SK-N-SH (cell line): Measurements from ENCODE around the gene VPS50. TPM values are rescaled to one million over a fixed set of nuclear protein-coding genes. Genes with fewer than 3 reads are reported as not detected.

ENCODE experiments used
- CTCF ChIA-PET: fragments of 300-600, 350-600 bp; formaldehyde crosslinking; extraction: SDS; loops from one replicate; lab custom pipeline; 2021; lab: Yijun Ruan, JAX
- POLR2A ChIA-PET: fragments of 350-600 bp; sonication (Branson Sonifier 250); formaldehyde crosslinking; extraction: SDS; loops from one replicate; lab custom pipeline; 2020; ENCODE audit warnings: antibody characterized with exemption, inconsistent platforms; lab: Yijun Ruan, JAX
- DNase-seq: peaks from one replicate; pipeline ENCODE4 v3.0.0; 2012
- H2AFZ ChIP-seq: fragments of 200-600 bp; sonication (generic); 2 replicates; pipeline ENCODE4 v1.8.1; 2016; ENCODE audit warnings: antibody characterized with exemption, mild to moderate bottlenecking, low read depth
- H3F3A ChIP-seq: fragments of 200-600 bp; sonication (generic); replicated peaks from 2 replicates; pipeline ENCODE3; 2016; ENCODE audit warnings: antibody characterized with exemption, mild to moderate bottlenecking; ENCODE audit not compliant: insufficient read depth
- H3K27ac ChIP-seq, 2 experiments: fragments of 200-500 bp in 1 of 2; fragments of 200-600 bp in 1 of 2; sonication (Bioruptor generic) in 1 of 2; sonication (generic), shearing (Covaris generic) in 1 of 2; 2 replicates each; pipeline versions ENCODE4 v1.5.1 to v1.6.1; 2014 to 2016; ENCODE audit warnings: low read depth in 2 of 2, inconsistent platforms in 1 of 2, low read length in 1 of 2, mild to moderate bottlenecking in 1 of 2, mixed read lengths in 1 of 2
- H3K27me3 ChIP-seq: fragments of 200-600 bp; sonication (generic), shearing (Covaris generic); 2 replicates; pipeline ENCODE4 v1.6.1; 2016; ENCODE audit warnings: mixed run types; ENCODE audit not compliant: insufficient read depth
- H3K36me3 ChIP-seq, 2 experiments: fragments of 200-500 bp in 1 of 2; fragments of 200-600 bp in 1 of 2; sonication (Bioruptor generic) in 1 of 2; sonication (generic) in 1 of 2; replicated peaks in 1 of 2; 2 replicates each; pipeline versions ENCODE3 to v1.5.1; 2014 to 2016; ENCODE audit warnings: low read length in 1 of 2, mild to moderate bottlenecking in 1 of 2; ENCODE audit not compliant: insufficient read depth in 2 of 2, control insufficient read depth in 1 of 2
- H3K4me1 ChIP-seq, 2 experiments: fragments of 200-500 bp in 1 of 2; fragments of 200-600 bp in 1 of 2; sonication (Bioruptor generic) in 1 of 2; sonication (generic), shearing (Covaris generic) in 1 of 2; 2 replicates each; pipeline versions ENCODE4 v1.5.1 to v1.6.1; 2014 to 2016; ENCODE audit warnings: low read depth in 1 of 2, low read length in 1 of 2, mixed run types in 1 of 2; ENCODE audit not compliant: insufficient read depth in 2 of 2, control insufficient read depth in 1 of 2
- H3K4me2 ChIP-seq: fragments of 200-600 bp; sonication (generic), shearing (Covaris generic); 2 replicates; pipeline ENCODE4 v1.6.1; 2017; ENCODE audit warnings: mixed run types
- H3K4me3 ChIP-seq, 2 experiments: fragments of 200-500 bp in 1 of 2; fragments of 200-600 bp in 1 of 2; sonication (Bioruptor generic) in 1 of 2; sonication (generic), shearing (Covaris generic) in 1 of 2; 2 replicates each; pipeline versions ENCODE4 v1.5.1 to v1.8.1; 2014 to 2016; ENCODE audit warnings: low read depth in 2 of 2, inconsistent platforms in 1 of 2, low read length in 1 of 2, mild to moderate bottlenecking in 1 of 2, mixed read lengths in 1 of 2, moderate library complexity in 1 of 2
- H3K79me2 ChIP-seq: fragments of 200-600 bp; sonication (generic); 2 replicates; pipeline ENCODE4 v1.8.1; 2017; ENCODE audit warnings: mild to moderate bottlenecking; ENCODE audit not compliant: insufficient read depth
- H3K9ac ChIP-seq: fragments of 200-600 bp; sonication (generic); 2 replicates; pipeline ENCODE4 v1.6.1; 2017; ENCODE audit warnings: mixed run types
- H3K9me2 ChIP-seq: fragments of 200-600 bp; sonication (generic); 2 replicates; pipeline ENCODE4 v1.6.1; 2017; ENCODE audit warnings: mixed run types
- H3K9me3 ChIP-seq: fragments of 200-600 bp; sonication (generic); 2 replicates; pipeline ENCODE4 v1.6.1; 2017; ENCODE audit warnings: mixed run types, mild to moderate bottlenecking, moderate library complexity
- H4K20me1 ChIP-seq: fragments of 200-600 bp; sonication (generic); 2 replicates; pipeline ENCODE4 v1.6.1; 2017; ENCODE audit warnings: mild to moderate bottlenecking, mixed run types; ENCODE audit not compliant: insufficient read depth
- CHD2 ChIP-seq: fragments of 150-350 bp; IDR thresholded peaks from 2 replicates; pipeline ENCODE4 v1.6.1; 2018; ENCODE audit warnings: low read length; ENCODE audit not compliant: partially characterized antibody
- ELF1 ChIP-seq: IDR thresholded peaks from 2 replicates; pipeline ENCODE4 v1.4.0; 2012
- EP300 ChIP-seq, 2 experiments: IDR thresholded peaks; 2 replicates each; pipeline versions ENCODE4 v1.4.0 to v1.6.1; 2012; ENCODE audit warnings: borderline replicate concordance in 1 of 2, low read depth in 1 of 2, low read length in 1 of 2
- FOXJ3 ChIP-seq: sonication (generic); formaldehyde crosslinking; IDR thresholded peaks from 2 replicates; pipeline ENCODE4 v1.5.1; 2020; ENCODE audit warnings: mild to moderate bottlenecking, missing genetic modification reagents
- GABPA ChIP-seq: IDR thresholded peaks from 2 replicates; pipeline ENCODE4 v1.4.0; 2012; ENCODE audit warnings: low read depth, mild to moderate bottlenecking
- GATA2 ChIP-seq: sonication (generic); formaldehyde crosslinking; IDR thresholded peaks from 2 replicates; pipeline ENCODE4 v1.5.0; 2020; ENCODE audit warnings: mild to moderate bottlenecking, missing genetic modification reagents
- MEF2A ChIP-seq: IDR thresholded peaks from 2 replicates; pipeline ENCODE4 v1.4.0; 2012; ENCODE audit warnings: low read depth, borderline replicate concordance
- NFIC ChIP-seq: IDR thresholded peaks from 2 replicates; pipeline ENCODE4 v1.4.0; 2012; ENCODE audit warnings: borderline replicate concordance
- NRF1 ChIP-seq: IDR thresholded peaks from 2 replicates; pipeline ENCODE4 v1.6.1; 2012; ENCODE audit warnings: low read depth, mild to moderate bottlenecking, low read length
- POLR2AphosphoS5 ChIP-seq: IDR thresholded peaks from 2 replicates; pipeline ENCODE4 v1.6.1; 2012; ENCODE audit warnings: low read depth, low read length
- RAD21 ChIP-seq: IDR thresholded peaks from 2 replicates; pipeline ENCODE4 v1.6.1; 2012; ENCODE audit warnings: mild to moderate bottlenecking, low read length
- RFX5 ChIP-seq: IDR thresholded peaks from 2 replicates; pipeline ENCODE4 v1.6.1; 2012; ENCODE audit warnings: mild to moderate bottlenecking, improper control_type of control experiment, low read length
- RXRA ChIP-seq: IDR thresholded peaks from 2 replicates; pipeline ENCODE4 v1.4.0; 2012; ENCODE audit warnings: low read depth, mild to moderate bottlenecking, borderline replicate concordance
- TAF1 ChIP-seq: IDR thresholded peaks from 2 replicates; pipeline ENCODE4 v1.6.1; 2012; ENCODE audit warnings: low read depth, mild to moderate bottlenecking, low read length, moderate library complexity, borderline replicate concordance
- YY1 ChIP-seq: IDR thresholded peaks from 2 replicates; pipeline ENCODE4 v1.4.0; 2012; ENCODE audit warnings: low read depth, mild to moderate bottlenecking
- WGBS: methylation state at CpG from one replicate; pipeline ENCODE4 v1.1.6; 2017; ENCODE audit warnings: low lambda C conversion rate; 5-methylcytosine and 5-hydroxymethylcytosine counted together
- polyA plus RNA-seq, 3 experiments: library from polyadenylated mRNA; depleted of rRNA; stranded (reverse); fragments of >200 nt; gene quantifications; 2 replicates each; pipeline ENCODE4 v1.2.3, GENCODE V29; 2012
- TF ChIP-seq, protein P1 (sequence below): fragments of 200-600 bp; sonication (generic); IDR thresholded peaks from 2 replicates; pipeline ENCODE4 v1.6.1; 2017; ENCODE audit warnings: antibody characterized with exemption, mild to moderate bottlenecking, moderate library complexity
- TF ChIP-seq, protein P2 (sequence below): IDR thresholded peaks from 2 replicates; pipeline ENCODE4 v1.4.0; 2012; ENCODE audit warnings: low read depth
- TF ChIP-seq, protein P3 (sequence below): IDR thresholded peaks from 2 replicates; pipeline ENCODE4 v1.6.1; 2012; ENCODE audit warnings: mild to moderate bottlenecking, low read depth, low read length, moderate library complexity
- TF ChIP-seq, protein P4 (sequence below): fragments of 150-350 bp; IDR thresholded peaks from 2 replicates; pipeline ENCODE4 v1.6.1; 2016; ENCODE audit warnings: mild to moderate bottlenecking, low read depth, low read length
- TF ChIP-seq, protein P5 (sequence below): IDR thresholded peaks from 2 replicates; pipeline ENCODE4; 2012

Gene VPS50, protein sequence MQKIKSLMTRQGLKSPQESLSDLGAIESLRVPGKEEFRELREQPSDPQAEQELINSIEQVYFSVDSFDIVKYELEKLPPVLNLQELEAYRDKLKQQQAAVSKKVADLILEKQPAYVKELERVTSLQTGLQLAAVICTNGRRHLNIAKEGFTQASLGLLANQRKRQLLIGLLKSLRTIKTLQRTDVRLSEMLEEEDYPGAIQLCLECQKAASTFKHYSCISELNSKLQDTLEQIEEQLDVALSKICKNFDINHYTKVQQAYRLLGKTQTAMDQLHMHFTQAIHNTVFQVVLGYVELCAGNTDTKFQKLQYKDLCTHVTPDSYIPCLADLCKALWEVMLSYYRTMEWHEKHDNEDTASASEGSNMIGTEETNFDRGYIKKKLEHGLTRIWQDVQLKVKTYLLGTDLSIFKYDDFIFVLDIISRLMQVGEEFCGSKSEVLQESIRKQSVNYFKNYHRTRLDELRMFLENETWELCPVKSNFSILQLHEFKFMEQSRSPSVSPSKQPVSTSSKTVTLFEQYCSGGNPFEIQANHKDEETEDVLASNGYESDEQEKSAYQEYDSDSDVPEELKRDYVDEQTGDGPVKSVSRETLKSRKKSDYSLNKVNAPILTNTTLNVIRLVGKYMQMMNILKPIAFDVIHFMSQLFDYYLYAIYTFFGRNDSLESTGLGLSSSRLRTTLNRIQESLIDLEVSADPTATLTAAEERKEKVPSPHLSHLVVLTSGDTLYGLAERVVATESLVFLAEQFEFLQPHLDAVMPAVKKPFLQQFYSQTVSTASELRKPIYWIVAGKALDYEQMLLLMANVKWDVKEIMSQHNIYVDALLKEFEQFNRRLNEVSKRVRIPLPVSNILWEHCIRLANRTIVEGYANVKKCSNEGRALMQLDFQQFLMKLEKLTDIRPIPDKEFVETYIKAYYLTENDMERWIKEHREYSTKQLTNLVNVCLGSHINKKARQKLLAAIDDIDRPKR
- 9.1 and 12.4 TPM in 2 replicates for polyA plus RNA-seq (2012; rRNA removed)
- polyA plus RNA-seq (2012; cell fraction: cytosol; rRNA removed): 11.0 and 12.1 TPM in 2 replicates
- 15.1 and 32.6 TPM in 2 replicates for polyA plus RNA-seq (2012; cell fraction: nucleus; rRNA removed)

DNA sequence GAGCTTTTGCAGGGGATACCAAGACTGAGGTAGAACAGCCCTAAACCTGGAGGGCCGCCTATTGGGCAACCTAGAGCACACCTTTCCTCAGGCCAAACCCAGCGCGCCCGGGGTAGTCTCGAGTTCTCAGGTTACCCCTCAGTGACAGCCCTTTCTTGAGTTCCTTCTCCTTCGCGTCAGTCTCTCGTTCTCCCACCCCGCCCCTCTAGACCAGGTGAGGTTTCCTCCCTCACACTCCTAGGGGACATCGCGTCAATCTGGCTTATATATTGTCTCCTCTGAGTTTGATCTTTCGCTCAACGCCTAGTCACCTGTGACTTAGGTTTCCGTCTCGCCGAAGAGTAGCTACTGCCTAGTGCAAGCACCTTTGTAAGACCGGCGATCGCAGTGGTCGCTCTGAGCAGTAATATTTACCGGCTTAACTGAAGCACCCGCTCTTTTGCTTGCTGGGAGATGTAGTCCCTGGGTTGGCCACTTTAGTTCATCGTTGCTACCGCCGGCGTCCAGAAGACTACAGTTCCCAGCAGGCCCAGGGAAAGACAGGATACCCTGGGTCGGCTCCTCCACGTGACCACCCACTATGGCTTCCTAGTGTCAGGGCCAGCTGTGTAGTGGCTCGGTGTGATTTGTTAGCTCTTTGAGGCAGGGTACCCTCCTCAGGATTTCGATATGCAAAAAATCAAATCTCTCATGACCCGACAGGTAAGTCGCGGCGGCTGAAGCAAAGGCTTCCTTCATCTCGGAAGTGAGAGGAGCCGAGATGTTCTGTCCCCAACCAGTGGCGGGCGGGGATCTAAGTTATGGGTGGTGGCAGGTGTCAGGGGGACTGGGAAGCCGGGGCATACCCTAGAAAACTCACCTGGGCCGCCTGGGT lies at the start of gene VPS50:
VPS50 (plus strand) TSS at position 568 of the 874 bp plus-strand sequence; CDS start at position 670, 102 bp downstream.
- no peaks in the 10 kb centered on the region for H3K9me2 ChIP-seq
- H3K4me2 ChIP-seq: peak within 1 kb of the TSS; percentile 86
- peaks cover 7 to 17% of the 10 kb centered on the region in 2 experiments; a peak in 2 of 4 replicates for H3K4me1 ChIP-seq
- WGBS: under 1% methylated on average over 40 of the region's 40 CpGs
- peak within 1 kb of the TSS in 1 of 2 experiments; percentile 55; a peak in 1 of 4 replicates for H3K27ac ChIP-seq
- H3K9me3 ChIP-seq: no peaks in the 10 kb centered on the region
- H3K9ac ChIP-seq: peak within 1 kb of the TSS; percentile 61
- H3K4me3 ChIP-seq: peak within 1 kb of the TSS; percentile 83 to 92
- CTCF ChIA-PET: interaction anchor here (0.6 to 2.7 kb wide), 7 partner anchors 9 to 537 kb away, joined by 3 to 26 read pairs (median 4); no protein-coding TSS in a partner anchor
- H3K27me3 ChIP-seq: no peaks in the 10 kb centered on the region
- H2AFZ ChIP-seq: peak within 1 kb of the TSS; percentile 99
- H3F3A ChIP-seq: no peaks in the 10 kb centered on the region
- peaks cover 30% of the 10 kb centered on the region for H3K79me2 ChIP-seq
- POLR2A ChIA-PET: no interaction called here
- H4K20me1 ChIP-seq: no peaks in the 10 kb centered on the region
- no peaks in the 10 kb centered on the region for H3K36me3 ChIP-seq
- DNase-seq: peak; percentile 90
- TF ChIP-seq, protein P1, sequence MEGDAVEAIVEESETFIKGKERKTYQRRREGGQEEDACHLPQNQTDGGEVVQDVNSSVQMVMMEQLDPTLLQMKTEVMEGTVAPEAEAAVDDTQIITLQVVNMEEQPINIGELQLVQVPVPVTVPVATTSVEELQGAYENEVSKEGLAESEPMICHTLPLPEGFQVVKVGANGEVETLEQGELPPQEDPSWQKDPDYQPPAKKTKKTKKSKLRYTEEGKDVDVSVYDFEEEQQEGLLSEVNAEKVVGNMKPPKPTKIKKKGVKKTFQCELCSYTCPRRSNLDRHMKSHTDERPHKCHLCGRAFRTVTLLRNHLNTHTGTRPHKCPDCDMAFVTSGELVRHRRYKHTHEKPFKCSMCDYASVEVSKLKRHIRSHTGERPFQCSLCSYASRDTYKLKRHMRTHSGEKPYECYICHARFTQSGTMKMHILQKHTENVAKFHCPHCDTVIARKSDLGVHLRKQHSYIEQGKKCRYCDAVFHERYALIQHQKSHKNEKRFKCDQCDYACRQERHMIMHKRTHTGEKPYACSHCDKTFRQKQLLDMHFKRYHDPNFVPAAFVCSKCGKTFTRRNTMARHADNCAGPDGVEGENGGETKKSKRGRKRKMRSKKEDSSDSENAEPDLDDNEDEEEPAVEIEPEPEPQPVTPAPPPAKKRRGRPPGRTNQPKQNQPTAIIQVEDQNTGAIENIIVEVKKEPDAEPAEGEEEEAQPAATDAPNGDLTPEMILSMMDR: peak; percentile 7
- TF ChIP-seq RAD21 (no peak), POLR2AphosphoS5 (peak; percentile 96), ELF1 (peak; percentile 86), NFIC (peak; percentile 43; the same call in 1 of the 2 replicates), CHD2 (peak; percentile 88), MEF2A (no peak), TAF1 (peak; percentile 83), RXRA (no peak), FOXJ3 (CRISPR knock-in tag) (0 out of 2 replicates have a peak, but pooled peaks have one; percentile 32), EP300 (IDR thresholded peaks at IDR 0.05; ENCODE audit: borderline replicate concordance in 1 of 2, low read depth in 1 of 2, low read length in 1 of 2) (peak in 1 of 2 experiments; percentile 36; a peak in 1 of 4 replicates), GATA2 (no peak), RFX5 (no peak), GABPA (peak; percentile 73), YY1 (peak; percentile 99), NRF1 (no peak)
- TF ChIP-seq, protein P2, sequence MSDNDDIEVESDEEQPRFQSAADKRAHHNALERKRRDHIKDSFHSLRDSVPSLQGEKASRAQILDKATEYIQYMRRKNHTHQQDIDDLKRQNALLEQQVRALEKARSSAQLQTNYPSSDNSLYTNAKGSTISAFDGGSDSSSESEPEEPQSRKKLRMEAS: peak; percentile 91
- TF ChIP-seq, protein P3, sequence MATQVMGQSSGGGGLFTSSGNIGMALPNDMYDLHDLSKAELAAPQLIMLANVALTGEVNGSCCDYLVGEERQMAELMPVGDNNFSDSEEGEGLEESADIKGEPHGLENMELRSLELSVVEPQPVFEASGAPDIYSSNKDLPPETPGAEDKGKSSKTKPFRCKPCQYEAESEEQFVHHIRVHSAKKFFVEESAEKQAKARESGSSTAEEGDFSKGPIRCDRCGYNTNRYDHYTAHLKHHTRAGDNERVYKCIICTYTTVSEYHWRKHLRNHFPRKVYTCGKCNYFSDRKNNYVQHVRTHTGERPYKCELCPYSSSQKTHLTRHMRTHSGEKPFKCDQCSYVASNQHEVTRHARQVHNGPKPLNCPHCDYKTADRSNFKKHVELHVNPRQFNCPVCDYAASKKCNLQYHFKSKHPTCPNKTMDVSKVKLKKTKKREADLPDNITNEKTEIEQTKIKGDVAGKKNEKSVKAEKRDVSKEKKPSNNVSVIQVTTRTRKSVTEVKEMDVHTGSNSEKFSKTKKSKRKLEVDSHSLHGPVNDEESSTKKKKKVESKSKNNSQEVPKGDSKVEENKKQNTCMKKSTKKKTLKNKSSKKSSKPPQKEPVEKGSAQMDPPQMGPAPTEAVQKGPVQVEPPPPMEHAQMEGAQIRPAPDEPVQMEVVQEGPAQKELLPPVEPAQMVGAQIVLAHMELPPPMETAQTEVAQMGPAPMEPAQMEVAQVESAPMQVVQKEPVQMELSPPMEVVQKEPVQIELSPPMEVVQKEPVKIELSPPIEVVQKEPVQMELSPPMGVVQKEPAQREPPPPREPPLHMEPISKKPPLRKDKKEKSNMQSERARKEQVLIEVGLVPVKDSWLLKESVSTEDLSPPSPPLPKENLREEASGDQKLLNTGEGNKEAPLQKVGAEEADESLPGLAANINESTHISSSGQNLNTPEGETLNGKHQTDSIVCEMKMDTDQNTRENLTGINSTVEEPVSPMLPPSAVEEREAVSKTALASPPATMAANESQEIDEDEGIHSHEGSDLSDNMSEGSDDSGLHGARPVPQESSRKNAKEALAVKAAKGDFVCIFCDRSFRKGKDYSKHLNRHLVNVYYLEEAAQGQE: 0 out of 2 replicates have a peak, but pooled peaks have one; percentile 9
- TF ChIP-seq, protein P4, sequence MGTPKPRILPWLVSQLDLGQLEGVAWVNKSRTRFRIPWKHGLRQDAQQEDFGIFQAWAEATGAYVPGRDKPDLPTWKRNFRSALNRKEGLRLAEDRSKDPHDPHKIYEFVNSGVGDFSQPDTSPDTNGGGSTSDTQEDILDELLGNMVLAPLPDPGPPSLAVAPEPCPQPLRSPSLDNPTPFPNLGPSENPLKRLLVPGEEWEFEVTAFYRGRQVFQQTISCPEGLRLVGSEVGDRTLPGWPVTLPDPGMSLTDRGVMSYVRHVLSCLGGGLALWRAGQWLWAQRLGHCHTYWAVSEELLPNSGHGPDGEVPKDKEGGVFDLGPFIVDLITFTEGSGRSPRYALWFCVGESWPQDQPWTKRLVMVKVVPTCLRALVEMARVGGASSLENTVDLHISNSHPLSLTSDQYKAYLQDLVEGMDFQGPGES: no peak
- TF ChIP-seq, protein P5, sequence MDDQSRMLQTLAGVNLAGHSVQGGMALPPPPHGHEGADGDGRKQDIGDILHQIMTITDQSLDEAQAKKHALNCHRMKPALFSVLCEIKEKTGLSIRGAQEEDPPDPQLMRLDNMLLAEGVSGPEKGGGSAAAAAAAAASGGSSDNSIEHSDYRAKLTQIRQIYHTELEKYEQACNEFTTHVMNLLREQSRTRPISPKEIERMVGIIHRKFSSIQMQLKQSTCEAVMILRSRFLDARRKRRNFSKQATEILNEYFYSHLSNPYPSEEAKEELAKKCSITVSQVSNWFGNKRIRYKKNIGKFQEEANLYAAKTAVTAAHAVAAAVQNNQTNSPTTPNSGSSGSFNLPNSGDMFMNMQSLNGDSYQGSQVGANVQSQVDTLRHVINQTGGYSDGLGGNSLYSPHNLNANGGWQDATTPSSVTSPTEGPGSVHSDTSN: peak; percentile 40
